RPMI8226 (cell line): ENCODE results near the gene MID1.

Experiments
- DNase-seq: peaks from one replicate; pipeline ENCODE4 v3.0.0-alpha.2; 2015

MID1 gene

GRCh38 chrX:10414862-10415261 is 205.5 kb downstream of the MID1 start:
- no peak for DNase-seq

- DNase-seq: no peak
These were observed 206.1 kb downstream of the MID1 start for GRCh38 chrX:10414156-10414824.

GRCh38 chrX:10404436-10404835 is 215.9 kb downstream of the MID1 start:
- DNase-seq: no peak

- DNase-seq: no peak
These were observed 219.1 kb downstream of the MID1 start for GRCh38 chrX:10401239-10401638.

- no peak for DNase-seq
These were observed 221.2 kb downstream of the MID1 start for GRCh38 chrX:10399043-10399741.

- no peak for DNase-seq
These were observed 222.2 kb downstream of the MID1 start for GRCh38 chrX:10398215-10398614.

GRCh38 chrX:10397349-10397748 is 223.0 kb downstream of the MID1 start:
- no peak for DNase-seq

- DNase-seq: no peak
These were observed 224.7 kb downstream of the MID1 start for GRCh38 chrX:10395643-10396042.
